Measurements from ENCODE around the gene XAGE2. TPM values are rescaled to one million over a fixed set of nuclear protein-coding genes. Genes with fewer than 3 reads are reported as not detected.

The XAGE2 gene
- not detected for total RNA-seq (2013)
- polyA plus RNA-seq (not detected), polyA minus RNA-seq (not detected in 2 replicates), total RNA-seq (0 to 0.23 (median 0) reads per million in 11 experiments)

- no peak for DNase-seq
- Histone ChIP-seq H3K27ac (ENCODE audit: low read depth in 1 of 2, low read length in 2 of 2) (no peak within 1 kb of the TSS), H3K27me3 (ENCODE audit: control insufficient read depth in 2 of 2, insufficient read depth in 2 of 2, low read length in 2 of 2) (peaks cover 0 to 2% of the 10 kb centered on the region in 2 donors), H3K4me1 (ENCODE audit: control insufficient read depth in 1 of 2, insufficient read depth in 2 of 2, low read length in 2 of 2) (no peaks in the 10 kb centered on the region), H3K4me2 (replicated peaks; ENCODE audit: extremely low read depth, low read length, poor library complexity, severe bottlenecking) (no peak within 1 kb of the TSS), H4K20me1 (ENCODE audit: insufficient read depth, low read length) (no peaks in the 10 kb centered on the region), H3K36me3 (replicated peaks in 1 of 2; ENCODE audit: control insufficient read depth in 1 of 2, insufficient read depth in 2 of 2, low read length in 2 of 2) (no peaks in the 10 kb centered on the region), H3K9ac (ENCODE audit: insufficient read depth, low read length, poor library complexity, severe bottlenecking) (no peak within 1 kb of the TSS), H3K9me3 (replicated peaks in 1 of 2; ENCODE audit: control insufficient read depth in 1 of 2, insufficient read depth in 1 of 2, low read length in 2 of 2) (no peaks in the 10 kb centered on the region), H3K4me3 (replicated peaks in 1 of 3; ENCODE audit: low read depth in 2 of 3, low read length in 3 of 3) (no peak within 1 kb of the TSS), H3K79me2 (ENCODE audit: insufficient read depth, low read length) (no peaks in the 10 kb centered on the region), H2AFZ (ENCODE audit: insufficient read depth, low read depth, low read length, poor library complexity, severe bottlenecking) (no peak within 1 kb of the TSS)
- no peak within 1 kb of the TSS for H3K27ac Mint-ChIP-seq
- intact Hi-C loops (cut with micrococcal nuclease): no loop called here
- 96% methylated on average over 11 of the region's 19 CpGs for WGBS (ENCODE audit: insufficient coverage)
- no peak for TF ChIP-seq CTCF (IDR thresholded peaks at IDR 0.05)
- no peaks in the 10 kb centered on the region for H3K4me1 Mint-ChIP-seq
- H3K27me3 Mint-ChIP-seq (ENCODE audit: low read depth in 3 of 3): peaks cover 0 to 9% (median 0%) of the 10 kb centered on the region in 3 donors
- no peaks in the 10 kb centered on the region for H3K36me3 Mint-ChIP-seq
- H3K4me3 Mint-ChIP-seq: no peak within 1 kb of the TSS
- H3K9me3 Mint-ChIP-seq: peaks cover 3 to 14% (median 9%) of the 10 kb centered on the region in 7 donors
Observed at GRCh38 chrX:52368368-52369055, at the start of gene XAGE2. Gene XAGE2, plus strand, starts transcription at chrX:52369021. Its CDS starts 994 bp downstream, at chrX:52370015.

GRCh38 chrX:52337410-52337809 lies 31.4 kb upstream of the XAGE2 start:
- no peaks in the 10 kb centered on the region for H3K36me3 Mint-ChIP-seq
- TF ChIP-seq CTCF (IDR thresholded peaks at IDR 0.05): no peak
- no peak overlapping the region for H3K4me2 ChIP-seq (replicated peaks; ENCODE audit: extremely low read depth, low read length, poor library complexity, severe bottlenecking)
- intact Hi-C loops (cut with micrococcal nuclease): no loop called here
- H3K4me1 ChIP-seq (ENCODE audit: control insufficient read depth in 1 of 2, insufficient read depth in 2 of 2, low read length in 2 of 2): no peaks in the 10 kb centered on the region
- H3K4me3 Mint-ChIP-seq: no peak overlapping the region
- no peak overlapping the region for H3K4me3 ChIP-seq (replicated peaks in 1 of 3; ENCODE audit: low read depth in 2 of 3, low read length in 3 of 3)
- H3K27ac Mint-ChIP-seq: no peak overlapping the region
- no peaks in the 10 kb centered on the region for H3K79me2 ChIP-seq (ENCODE audit: insufficient read depth, low read length)
- H3K27me3 ChIP-seq (ENCODE audit: control insufficient read depth in 2 of 2, insufficient read depth in 2 of 2, low read length in 2 of 2): no peaks in the 10 kb centered on the region
- peaks cover 0 to 7% (median 4%) of the 10 kb centered on the region in 7 donors for H3K9me3 Mint-ChIP-seq
- no peak overlapping the region for H3K27ac ChIP-seq (ENCODE audit: low read depth in 1 of 2, low read length in 2 of 2)
- peaks cover 0 to 10% of the 10 kb centered on the region in 2 donors for H3K9me3 ChIP-seq (replicated peaks in 1 of 2; ENCODE audit: control insufficient read depth in 1 of 2, insufficient read depth in 1 of 2, low read length in 2 of 2)
- DNase-seq: no peak
- no peaks in the 10 kb centered on the region for H3K4me1 Mint-ChIP-seq
- no peaks in the 10 kb centered on the region for H4K20me1 ChIP-seq (ENCODE audit: insufficient read depth, low read length)
- 100% methylated on average over 1 of the region's 4 CpGs for WGBS (ENCODE audit: insufficient coverage)
- H3K36me3 ChIP-seq (replicated peaks in 1 of 2; ENCODE audit: control insufficient read depth in 1 of 2, insufficient read depth in 2 of 2, low read length in 2 of 2): no peaks in the 10 kb centered on the region
- peaks cover 2 to 7% (median 2%) of the 10 kb centered on the region in 3 donors for H3K27me3 Mint-ChIP-seq (ENCODE audit: low read depth in 3 of 3)
- H2AFZ ChIP-seq (ENCODE audit: insufficient read depth, low read depth, low read length, poor library complexity, severe bottlenecking): no peak overlapping the region
- H3K9ac ChIP-seq (ENCODE audit: insufficient read depth, low read length, poor library complexity, severe bottlenecking): no peak overlapping the region
